Mucosa of stomach (tissue), 1 donor: ENCODE data around the gene SLU7.

Source experiments
- H3K27me3 ChIP-seq: one replicate; pipeline ENCODE4 v1.7.0; 2013; ENCODE audit warnings: mild to moderate bottlenecking, low read length; ENCODE audit not compliant: control insufficient read depth, insufficient read depth
- H3K36me3 ChIP-seq: one replicate; pipeline ENCODE4 v1.7.0; 2013; ENCODE audit warnings: low read length; ENCODE audit not compliant: control insufficient read depth, insufficient read depth
- H3K4me1 ChIP-seq: one replicate; pipeline ENCODE4 v1.7.0; 2013; ENCODE audit warnings: mild to moderate bottlenecking, low read length; ENCODE audit not compliant: control insufficient read depth, insufficient read depth
- H3K4me3 ChIP-seq: one replicate; pipeline ENCODE4 v1.7.0; 2013; ENCODE audit warnings: low read length
- H3K9ac ChIP-seq: one replicate; pipeline ENCODE4 v1.7.0; 2013; ENCODE audit warnings: mild to moderate bottlenecking, low read length, moderate library complexity
- H3K9me3 ChIP-seq: one replicate; pipeline ENCODE4 v1.7.0; 2013; ENCODE audit warnings: mild to moderate bottlenecking, low read length, moderate library complexity; ENCODE audit not compliant: control insufficient read depth
- donor health status: Pancreatic carcinoma.

The SLU7 gene

GRCh38 chr5:160356550-160357347 lies 62.1 kb downstream of the SLU7 start:
- H3K9ac ChIP-seq: no peak overlapping the region
- H3K9me3 ChIP-seq: no peaks in the 10 kb centered on the region
- H3K36me3 ChIP-seq: no peaks in the 10 kb centered on the region
- peaks cover 25% of the 10 kb centered on the region for H3K4me1 ChIP-seq
- H3K4me3 ChIP-seq: no peak overlapping the region
- H3K27me3 ChIP-seq: no peaks in the 10 kb centered on the region

- Histone ChIP-seq H3K27me3 (no peaks in the 10 kb centered on the region), H3K9ac (no peak overlapping the region), H3K36me3 (no peaks in the 10 kb centered on the region), H3K4me3 (no peak overlapping the region), H3K4me1 (peaks cover 13% of the 10 kb centered on the region), H3K9me3 (no peaks in the 10 kb centered on the region)
Observed at GRCh38 chr5:160354666-160355065, 64.2 kb downstream of the SLU7 start.

- Histone ChIP-seq H3K27me3 (no peaks in the 10 kb centered on the region), H3K4me1 (peaks cover 5% of the 10 kb centered on the region), H3K9ac (no peak overlapping the region), H3K9me3 (no peaks in the 10 kb centered on the region), H3K4me3 (no peak overlapping the region), H3K36me3 (no peaks in the 10 kb centered on the region)
Observed at GRCh38 chr5:160353379-160353778, 65.5 kb downstream of the SLU7 start.

- Histone ChIP-seq H3K27me3 (no peaks in the 10 kb centered on the region), H3K4me1 (no peaks in the 10 kb centered on the region), H3K4me3 (no peak overlapping the region), H3K9me3 (no peaks in the 10 kb centered on the region), H3K9ac (no peak overlapping the region), H3K36me3 (no peaks in the 10 kb centered on the region)
Observed at GRCh38 chr5:160352308-160352707, 66.6 kb downstream of the SLU7 start.
